Endothelial cell of umbilical vein (primary cell): ENCODE measurements around the gene PPM1G. TPM values are rescaled to one million over a fixed set of nuclear protein-coding genes. Genes with fewer than 3 reads are reported as not detected.
A peak's percentile ranks its signal among the peaks of the same experiment; 100 is the strongest.

Experiments
- BruUV-seq: library from RNA; stranded (reverse); fragments of 400-500 nt; replicated peaks from 2 replicates; lab custom pipeline; 2021; lab: Mats Ljungman, UMichigan
- CTCF ChIA-PET: fragments of 300-600, 350-600 bp; sonication (Branson Sonifier 250); formaldehyde crosslinking; loops from one replicate; lab custom pipeline; 2021; ENCODE audit warnings: antibody characterized with exemption, inconsistent platforms; lab: Charles Lee
- POLR2A ChIA-PET: fragments of 300-600, 350-600 bp; sonication (Branson Sonifier 250); formaldehyde crosslinking; loops from one replicate; lab custom pipeline; 2021; ENCODE audit warnings: antibody characterized with exemption, inconsistent platforms; lab: Charles Lee
- DNase-seq: peaks from one replicate; pipeline ENCODE4 v3.0.0-alpha.2; 2011; ENCODE audit warnings: low read depth, low spot score
- FAIRE-seq: peaks from 2 replicates; lab custom pipeline; 2011; peaks lifted over from hg19 to GRCh38; lab: Jason Lieb, UNC
- H2AFZ ChIP-seq: 2 replicates; pipeline ENCODE4 v1.6.0; 2012; ENCODE audit warnings: low read depth, low read length, control low read depth, inconsistent platforms
- H3K27ac ChIP-seq: 2 replicates; pipeline ENCODE4 v1.5.1; 2011; ENCODE audit warnings: low read depth, mild to moderate bottlenecking, control low read depth, low read length, moderate library complexity; ENCODE audit not compliant: insufficient read depth
- H3K27me3 ChIP-seq, 2 experiments: 2 replicates each; pipeline versions ENCODE4 v1.6.0 to v1.6.1; 2011; ENCODE audit warnings: low read length in 2 of 2, mixed read lengths in 1 of 2; ENCODE audit not compliant: control insufficient read depth in 2 of 2, insufficient read depth in 2 of 2
- H3K36me3 ChIP-seq, 2 experiments: 2 replicates in 1 of 2; 3 replicates in 1 of 2; pipeline ENCODE4 v1.5.1; 2011; ENCODE audit warnings: low read length in 2 of 2, mild to moderate bottlenecking in 1 of 2, moderate library complexity in 1 of 2; ENCODE audit not compliant: control insufficient read depth in 2 of 2, insufficient read depth in 2 of 2; ENCODE audit errors: extremely low read depth in 1 of 2
- H3K4me1 ChIP-seq: 3 replicates; pipeline ENCODE4 v1.5.1; 2011; ENCODE audit warnings: mild to moderate bottlenecking, low read length; ENCODE audit not compliant: control insufficient read depth, insufficient read depth; ENCODE audit errors: extremely low read depth
- H3K4me2 ChIP-seq: 2 replicates; pipeline ENCODE4 v1.6.1; 2011; ENCODE audit warnings: low read length, control low read depth, mixed read lengths; ENCODE audit not compliant: insufficient read depth
- H3K4me3 ChIP-seq, 3 experiments: fragments of 200-600 bp in 1 of 3; sonication (generic), shearing (Covaris generic) in 1 of 3; replicated peaks in 1 of 3; 2 replicates each; pipeline ENCODE4 v1.5.1; 2011 to 2016; ENCODE audit warnings: control low read depth in 3 of 3, low read length in 3 of 3, mild to moderate bottlenecking in 2 of 3, inconsistent platforms in 1 of 3, low read depth in 1 of 3, moderate library complexity in 1 of 3; ENCODE audit not compliant: insufficient read depth in 1 of 3
- H3K79me2 ChIP-seq: 2 replicates; pipeline ENCODE4 v1.6.0; 2012; ENCODE audit warnings: low read length, inconsistent platforms; ENCODE audit not compliant: control insufficient read depth, insufficient read depth
- H3K9ac ChIP-seq: replicated peaks from 2 replicates; pipeline ENCODE3; 2011; ENCODE audit warnings: low read length, control low read depth; ENCODE audit not compliant: insufficient read depth; ENCODE audit errors: extremely low read depth
- H3K9me1 ChIP-seq: replicated peaks from 3 replicates; pipeline ENCODE4 v1.6.0; 2011; ENCODE audit warnings: mild to moderate bottlenecking, low read length; ENCODE audit not compliant: control insufficient read depth, insufficient read depth; ENCODE audit errors: extremely low read depth
- H3K9me3 ChIP-seq: replicated peaks from 2 replicates; pipeline ENCODE4 v1.5.1; 2012; ENCODE audit warnings: low read length, inconsistent platforms; ENCODE audit not compliant: control insufficient read depth, insufficient read depth
- H4K20me1 ChIP-seq: replicated peaks from 2 replicates; pipeline ENCODE3; 2011; ENCODE audit warnings: mild to moderate bottlenecking, low read length; ENCODE audit not compliant: control insufficient read depth, insufficient read depth; ENCODE audit errors: extremely low read depth
- CTCF ChIP-seq, 2 donors: IDR thresholded peaks; 1 replicate in 1 of 2; 2 replicates in 1 of 2; pipeline ENCODE4 v1.5.1; 2011; ENCODE audit warnings: low read length in 2 of 2, mild to moderate bottlenecking in 2 of 2, moderate library complexity in 2 of 2, control low read depth in 1 of 2, inconsistent platforms in 1 of 2, low read depth in 1 of 2; ENCODE audit not compliant: insufficient read depth in 1 of 2; ENCODE audit errors: extremely low read depth in 1 of 2
- EZH2 ChIP-seq: IDR thresholded peaks from 2 replicates; pipeline ENCODE4 v1.6.1; 2012; ENCODE audit warnings: borderline replicate concordance, low read depth, mild to moderate bottlenecking, moderate library complexity, low read length, inconsistent platforms; ENCODE audit not compliant: severe bottlenecking
- FOS ChIP-seq: IDR thresholded peaks from 2 replicates; pipeline ENCODE4 v1.6.1; 2011; ENCODE audit warnings: mild to moderate bottlenecking, low read length, moderate library complexity, borderline replicate concordance; ENCODE audit not compliant: insufficient read depth
- GATA2 ChIP-seq: IDR thresholded peaks from 2 replicates; pipeline ENCODE4 v1.7.0; 2011; ENCODE audit warnings: low read depth, mild to moderate bottlenecking, moderate library complexity, mixed read lengths, low read length; ENCODE audit not compliant: insufficient read length, insufficient read depth
- JUN ChIP-seq: IDR thresholded peaks from 2 replicates; pipeline ENCODE4 v1.6.1; 2011; ENCODE audit warnings: borderline replicate concordance, low read depth; ENCODE audit not compliant: insufficient read length, insufficient read depth
- MAX ChIP-seq: IDR thresholded peaks from 2 replicates; pipeline ENCODE4 v1.6.1; 2011; ENCODE audit not compliant: insufficient read depth, insufficient read length
- MYC ChIP-seq: IDR thresholded peaks from one replicate; pipeline ENCODE4 v1.6.1; 2011; ENCODE audit warnings: mild to moderate bottlenecking, low read depth, low read length
- POLR2A ChIP-seq: IDR thresholded peaks from 2 replicates; pipeline ENCODE4 v1.6.1; 2012; ENCODE audit warnings: low read depth, mild to moderate bottlenecking, control low read depth, low read length
- POLR2AphosphoS5 ChIP-seq: IDR thresholded peaks from 2 replicates; pipeline ENCODE4 v1.6.1; 2012; ENCODE audit warnings: low read depth, mild to moderate bottlenecking, control low read depth, low read length, moderate library complexity; ENCODE audit not compliant: insufficient read depth
- dilution Hi-C: fragments of 300-500 bp; cut with MboI; formaldehyde crosslinking; loops from one replicate; pipeline ENCODE4 v1.15.0; 2019; ENCODE audit warnings: low sequenced_read_pairs; ENCODE audit not compliant: extremely low pct_ligation_motif_present
- intact Hi-C: fragments of 100-400 bp; cut with micrococcal nuclease; formaldehyde crosslinking; loops from one replicate; pipeline ENCODE4 v1.10.0; 2022
- polyA plus RNA-seq, 4 experiments: library from polyadenylated mRNA; depleted of rRNA in 3 of 4; stranded (reverse) in 3 of 4; unstranded in 1 of 4; fragments of >200 nt; gene quantifications; 2 replicates each; pipeline versions ENCODE4 v1.2.1 to v1.2.3, GENCODE V29; 2011 to 2012; ENCODE audit warnings: missing spikeins in 1 of 4
- total RNA-seq: library from RNA; stranded (reverse); gene quantifications from 2 replicates; pipeline ENCODE4 v1.2.3, GENCODE V29; 2021

Gene PPM1G
- total and polyA plus RNA-seq, 2 donors (not counting 3 experiments of a cell fraction or from before 2014, with no cell fraction given): 48.1 to 135 TPM

GRCh38 chr2:27356056-27356381 lies 53.4 kb downstream of the PPM1G start:
- Histone ChIP-seq H2AFZ (peak overlapping the region; percentile 83), H4K20me1 (no peaks in the 10 kb centered on the region), H3K27me3 (no peaks in the 10 kb centered on the region), H3K4me1 (peaks cover 16% of the 10 kb centered on the region), H3K4me2 (peak overlapping the region; percentile 99), H3K9ac (peak overlapping the region; percentile 95), H3K4me3 (peak overlapping the region; percentile 40 to 90 (median 63)), H3K79me2 (peaks cover 64% of the 10 kb centered on the region), H3K9me1 (no peaks in the 10 kb centered on the region), H3K9me3 (no peaks in the 10 kb centered on the region), H3K27ac (peak overlapping the region; percentile 83), H3K36me3 (no peaks in the 10 kb centered on the region)
- TF ChIP-seq EZH2: no peak
- no peak for TF ChIP-seq MAX
- TF ChIP-seq CTCF (IDR thresholded peaks at IDR 0.05; ENCODE audit: extremely low read depth in 1 of 2, insufficient read depth in 1 of 2, low read depth in 1 of 2, low read length in 2 of 2): no peak
- no peak for TF ChIP-seq POLR2A
- no peak for TF ChIP-seq JUN
- TF ChIP-seq GATA2: no peak
- TF ChIP-seq FOS: no peak
- TF ChIP-seq POLR2AphosphoS5: no peak
- TF ChIP-seq MYC: no peak
- ChIA-PET CTCF (interaction anchor here (0.6 to 1.8 kb wide), 4 partner anchors 10 to 275 kb away, joined by 3 to 8 read pairs (median 5); partner anchors contain the start of genes EIF2B4 and PPM1G), POLR2A (interaction anchor here (1.1 kb wide), 1 partner anchor 34 kb away, joined by 4 read pairs; no protein-coding TSS in a partner anchor)
- intact Hi-C loops: loop anchor here (1.0 to 5.0 kb wide), 6 partner anchors 14 to 327 kb away; partner anchors contain the start of genes CAD, EIF2B4, MPV17 and NRBP1
- dilution Hi-C loops: no loop called here
- no TSS peak for BruUV-seq
- DNase-seq (peak; percentile 77), FAIRE-seq (no peak)
